Germinal center (tissue), 1 donor: ENCODE data around the gene MVP.
"Not testable (repeated sequence)": the region's sequence is repeated elsewhere in the genome, so short reads cannot be mapped to it uniquely, and the experiment has no call there.

Experiments
- DNase-seq: peaks from one replicate; pipeline ENCODE4 v3.0.0; 2012; ENCODE audit warnings: mixed read lengths, low spot score

MVP gene

GRCh38 chr16:29875206-29875605 lies 54.9 kb downstream of the MVP start:
- no peak for DNase-seq

DNA sequence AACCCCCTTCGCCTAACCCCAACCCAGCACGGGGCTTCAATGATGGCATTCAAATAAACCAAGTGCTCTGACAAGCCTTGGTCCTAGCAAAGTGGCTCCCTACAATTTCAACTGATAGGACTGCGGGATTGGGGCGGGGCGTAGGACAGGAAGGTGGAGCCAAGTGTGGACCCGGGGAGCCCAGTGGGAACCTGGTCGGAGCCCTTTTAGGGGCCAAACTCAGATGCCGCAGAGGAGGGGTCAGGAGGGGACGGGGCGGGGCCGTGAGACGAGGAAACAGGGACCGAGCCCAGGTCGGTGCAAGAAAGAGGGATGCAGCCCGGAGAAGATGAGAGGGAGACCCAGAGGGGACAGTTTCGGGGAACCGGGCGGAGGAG lies 55.9 kb downstream of the MVP start:
- DNase-seq: no peak

DNA sequence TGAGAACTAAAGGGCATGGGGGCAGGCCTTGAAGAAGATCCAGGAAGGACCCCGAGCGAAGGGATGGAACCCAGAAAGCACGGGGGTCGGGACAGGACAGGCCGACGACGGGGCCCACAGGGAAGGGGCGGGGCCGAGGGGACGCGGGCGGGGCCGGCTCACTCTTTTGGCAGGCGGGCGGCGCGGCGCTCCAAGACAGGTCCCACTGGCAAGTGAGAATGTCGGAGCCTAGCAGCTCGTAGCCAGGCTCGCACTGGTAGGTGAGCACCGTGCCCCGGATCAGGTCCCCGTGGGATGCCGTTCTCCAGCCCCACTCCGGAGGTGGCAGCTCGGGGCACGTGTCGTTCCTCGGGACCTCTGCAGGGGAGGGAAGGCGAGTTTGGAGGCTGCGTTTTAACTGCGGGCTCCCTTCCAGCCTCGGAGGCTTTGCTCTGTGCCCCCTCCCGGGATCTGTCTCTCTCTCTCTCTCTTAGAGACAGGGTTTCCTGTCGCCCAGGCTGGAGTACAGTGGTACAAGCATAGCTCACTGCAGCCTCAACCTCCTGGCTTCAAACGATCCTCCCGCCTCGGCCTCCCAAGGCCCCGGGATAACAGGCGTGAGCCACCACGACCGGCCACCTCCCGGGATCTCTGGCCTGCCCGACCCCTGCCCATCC lies 56.5 kb downstream of the MVP start:
- peak; percentile 29 for DNase-seq

DNA sequence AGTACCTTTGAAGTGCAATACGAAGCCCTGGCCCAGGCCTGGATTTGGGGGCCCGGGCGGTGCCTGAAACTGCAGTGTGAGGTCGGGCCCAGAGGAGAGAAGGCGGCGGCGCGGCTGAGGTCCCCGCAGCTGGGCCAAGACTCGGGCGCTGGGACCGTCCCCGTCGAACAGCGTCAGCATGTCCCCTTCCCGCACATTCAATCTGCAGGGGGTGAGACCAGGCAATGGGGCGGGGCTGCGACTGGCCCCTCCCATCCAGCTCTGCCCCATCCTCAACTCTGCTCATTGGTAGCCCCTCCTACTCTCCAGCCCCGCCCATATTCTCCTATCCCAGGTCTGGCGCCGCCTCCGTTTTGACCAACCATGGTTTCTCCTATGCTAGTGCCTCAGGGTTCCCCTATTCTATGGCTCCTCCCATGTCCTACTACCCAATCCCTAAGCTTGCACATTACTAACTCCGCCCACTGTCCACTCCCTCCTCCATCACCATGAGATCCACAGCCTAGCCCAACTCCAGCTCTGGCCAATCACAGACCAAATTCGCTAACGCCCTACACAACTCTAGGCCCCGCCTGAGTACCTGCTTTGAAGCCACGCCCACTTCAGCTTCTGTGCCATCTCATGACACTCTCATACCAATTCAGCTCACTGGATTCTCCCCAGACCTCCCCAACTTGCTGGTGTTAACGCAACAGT lies 57.2 kb downstream of the MVP start:
- DNase-seq: peak; percentile 94

DNA sequence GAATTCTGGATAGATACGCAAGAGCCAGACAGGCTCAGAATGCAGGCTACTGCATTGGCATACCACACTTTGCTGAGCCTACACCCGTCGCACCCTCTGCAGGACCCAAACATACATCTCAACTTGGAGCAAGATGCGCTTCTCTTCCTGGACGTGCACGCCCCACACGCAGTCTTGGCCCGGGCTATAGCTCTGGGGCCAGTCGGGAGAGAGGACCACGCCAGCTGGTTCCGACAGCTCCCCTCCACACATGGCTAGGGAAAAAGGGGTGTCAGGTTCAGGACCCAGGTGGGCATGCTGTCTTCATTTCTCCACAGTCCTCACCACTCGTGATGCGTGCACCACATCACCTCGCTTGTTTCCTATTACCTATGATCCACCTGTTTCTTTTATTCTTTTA lies 57.9 kb downstream of the MVP start:
- DNase-seq: no peak

GRCh38 chr16:29881050-29881449 lies 60.8 kb downstream of the MVP start:
- DNase-seq: no peak

GRCh38 chr16:29883987-29884386 lies 63.7 kb downstream of the MVP start:
- DNase-seq: no peak

DNA sequence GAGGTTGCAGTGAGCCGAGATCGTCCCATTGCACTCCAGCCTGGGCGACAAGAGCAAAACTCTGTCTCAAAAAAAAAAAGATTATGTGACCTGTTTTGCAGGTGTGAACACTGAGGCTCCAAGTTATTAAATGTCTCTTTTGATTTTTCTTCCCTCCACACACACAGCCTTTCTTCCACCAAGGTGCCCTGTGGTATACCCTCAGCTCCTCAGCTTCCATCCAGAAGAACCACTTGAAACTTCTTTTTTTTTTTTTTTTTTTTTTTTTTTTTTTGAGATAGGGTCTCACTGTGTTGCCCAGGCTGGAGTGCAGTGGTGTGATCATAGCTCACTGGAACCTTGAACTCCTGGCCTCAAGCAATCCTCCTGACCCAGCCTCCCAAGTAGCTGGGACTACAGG lies 69.1 kb downstream of the MVP start:
- DNase-seq: not testable (repeated sequence)

GRCh38 chr16:29891525-29892457 lies 71.5 kb downstream of the MVP start:
- DNase-seq: no peak

- no peak for DNase-seq
Observed at GRCh38 chr16:29892458-29892813, 72.2 kb downstream of the MVP start.

DNA sequence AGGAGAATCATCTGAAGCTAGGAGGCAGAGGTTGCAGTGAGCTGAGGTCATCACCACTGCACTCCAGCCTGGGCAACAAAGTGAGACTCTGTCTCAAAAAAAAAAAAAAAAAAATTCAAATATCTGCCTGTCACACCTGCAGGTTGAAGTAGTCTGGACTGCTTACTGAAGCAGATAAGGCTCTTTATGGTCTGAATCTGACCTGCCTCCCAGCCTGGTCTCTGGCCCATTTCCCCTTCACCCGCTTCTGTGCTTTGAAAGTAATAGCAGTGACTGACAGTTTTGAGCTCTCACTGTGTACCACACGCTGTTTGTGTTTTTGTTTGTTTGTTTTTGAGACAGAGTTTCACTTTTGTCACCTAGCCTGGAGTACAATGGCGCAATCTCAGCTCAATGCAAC lies 73.3 kb downstream of the MVP start:
- no peak for DNase-seq

DNA sequence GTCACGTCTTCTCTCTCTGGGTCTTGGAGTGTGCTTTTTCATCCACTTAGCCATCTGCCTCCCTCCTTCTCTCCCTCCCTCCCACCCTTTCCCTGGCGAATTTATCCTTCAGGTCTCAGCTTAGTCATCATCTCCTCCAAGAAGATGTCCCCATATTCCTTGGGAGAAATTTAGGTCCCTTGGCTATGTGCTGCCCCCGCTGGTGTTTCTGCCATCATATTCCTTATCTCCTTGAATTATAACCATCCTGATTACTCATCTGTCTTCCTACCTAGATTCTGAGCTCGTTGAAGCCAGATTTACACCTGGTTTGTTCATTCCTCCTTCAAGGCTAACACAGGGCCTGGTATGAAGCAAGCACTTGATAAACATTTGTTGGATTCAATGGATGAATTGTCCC lies 74.1 kb downstream of the MVP start:
- no peak for DNase-seq

- DNase-seq: no peak
Observed at GRCh38 chr16:29896841-29897240, 76.6 kb downstream of the MVP start.

DNA sequence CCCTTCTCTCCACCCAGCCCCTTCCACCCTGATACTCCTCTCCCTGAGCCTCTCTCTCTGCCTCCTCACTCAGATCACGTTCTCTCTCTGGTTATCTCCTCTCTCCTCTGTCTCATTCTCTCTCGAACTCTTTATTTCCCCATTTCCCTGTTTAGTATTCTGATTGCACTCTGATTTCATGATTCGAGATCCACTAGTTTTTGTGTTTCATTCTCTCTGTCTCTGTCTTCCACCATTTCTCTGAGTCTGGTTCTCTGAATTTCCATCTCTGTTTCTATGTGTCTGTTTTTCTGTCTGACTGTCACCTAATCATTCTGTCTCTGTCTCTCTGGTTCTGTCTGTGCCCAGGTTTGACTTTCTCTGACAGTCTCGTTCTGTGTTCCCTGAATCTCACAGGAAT lies 77.1 kb downstream of the MVP start:
- DNase-seq: no peak
